WI38 (cell line): ENCODE measurements around the gene MUC5B.

Experiments used
- H3K4me3 ChIP-seq: 2 replicates; pipeline ENCODE4 v1.5.1; 2011; ENCODE audit warnings: low read depth, mild to moderate bottlenecking, control low read depth, low read length
- TF ChIP-seq, protein P1 (sequence below): IDR thresholded peaks from 2 replicates; pipeline ENCODE4 v1.5.1; 2012; ENCODE audit warnings: low read depth, mild to moderate bottlenecking, control low read depth, low read length

The MUC5B gene

DNA sequence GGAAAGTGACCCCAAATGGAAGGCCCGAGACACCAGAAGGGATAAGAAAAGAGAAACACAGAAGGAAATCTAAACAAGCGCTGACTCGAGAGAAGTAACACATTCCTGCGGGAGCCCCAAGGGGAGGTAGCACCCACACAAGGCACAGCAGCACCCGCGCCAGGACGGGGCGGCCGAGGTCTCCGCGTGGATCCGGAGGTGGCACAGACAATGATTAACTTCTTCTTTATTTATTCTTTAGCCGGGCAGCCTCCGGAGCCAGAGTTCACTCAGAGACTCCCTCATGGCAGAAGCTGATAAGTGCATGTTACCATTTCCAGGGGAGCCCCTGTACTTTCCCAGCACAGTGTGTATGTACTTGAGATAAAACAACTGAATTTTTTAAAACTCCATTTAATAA, 81.5 kb downstream of the MUC5B start:
- TF ChIP-seq, protein P1, sequence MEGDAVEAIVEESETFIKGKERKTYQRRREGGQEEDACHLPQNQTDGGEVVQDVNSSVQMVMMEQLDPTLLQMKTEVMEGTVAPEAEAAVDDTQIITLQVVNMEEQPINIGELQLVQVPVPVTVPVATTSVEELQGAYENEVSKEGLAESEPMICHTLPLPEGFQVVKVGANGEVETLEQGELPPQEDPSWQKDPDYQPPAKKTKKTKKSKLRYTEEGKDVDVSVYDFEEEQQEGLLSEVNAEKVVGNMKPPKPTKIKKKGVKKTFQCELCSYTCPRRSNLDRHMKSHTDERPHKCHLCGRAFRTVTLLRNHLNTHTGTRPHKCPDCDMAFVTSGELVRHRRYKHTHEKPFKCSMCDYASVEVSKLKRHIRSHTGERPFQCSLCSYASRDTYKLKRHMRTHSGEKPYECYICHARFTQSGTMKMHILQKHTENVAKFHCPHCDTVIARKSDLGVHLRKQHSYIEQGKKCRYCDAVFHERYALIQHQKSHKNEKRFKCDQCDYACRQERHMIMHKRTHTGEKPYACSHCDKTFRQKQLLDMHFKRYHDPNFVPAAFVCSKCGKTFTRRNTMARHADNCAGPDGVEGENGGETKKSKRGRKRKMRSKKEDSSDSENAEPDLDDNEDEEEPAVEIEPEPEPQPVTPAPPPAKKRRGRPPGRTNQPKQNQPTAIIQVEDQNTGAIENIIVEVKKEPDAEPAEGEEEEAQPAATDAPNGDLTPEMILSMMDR = no peak
- H3K4me3 ChIP-seq = no peak overlapping the region

DNA sequence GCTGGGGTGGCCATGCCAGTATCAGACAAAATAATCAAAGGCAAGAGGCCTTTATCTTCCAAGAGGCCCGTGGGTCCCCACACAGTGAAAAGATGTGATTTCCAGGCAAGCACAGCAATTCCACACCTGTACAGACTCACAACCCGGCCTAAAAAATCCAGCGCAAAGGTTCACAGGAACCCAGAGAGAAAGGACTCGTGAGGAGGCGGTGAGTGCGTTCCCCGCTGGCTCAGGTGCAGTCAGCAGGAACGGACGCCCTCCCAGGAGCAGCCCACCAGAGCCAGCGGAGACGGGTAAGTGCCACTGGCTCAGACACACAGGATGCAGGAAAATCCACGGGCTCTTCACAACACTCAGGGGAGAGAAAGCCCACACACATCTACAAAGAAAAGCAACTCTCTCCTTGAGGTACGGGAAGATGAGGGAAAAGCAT, 82.2 kb downstream of the MUC5B start:
- TF ChIP-seq, protein P1 = no peak
- H3K4me3 ChIP-seq = no peak overlapping the region

DNA sequence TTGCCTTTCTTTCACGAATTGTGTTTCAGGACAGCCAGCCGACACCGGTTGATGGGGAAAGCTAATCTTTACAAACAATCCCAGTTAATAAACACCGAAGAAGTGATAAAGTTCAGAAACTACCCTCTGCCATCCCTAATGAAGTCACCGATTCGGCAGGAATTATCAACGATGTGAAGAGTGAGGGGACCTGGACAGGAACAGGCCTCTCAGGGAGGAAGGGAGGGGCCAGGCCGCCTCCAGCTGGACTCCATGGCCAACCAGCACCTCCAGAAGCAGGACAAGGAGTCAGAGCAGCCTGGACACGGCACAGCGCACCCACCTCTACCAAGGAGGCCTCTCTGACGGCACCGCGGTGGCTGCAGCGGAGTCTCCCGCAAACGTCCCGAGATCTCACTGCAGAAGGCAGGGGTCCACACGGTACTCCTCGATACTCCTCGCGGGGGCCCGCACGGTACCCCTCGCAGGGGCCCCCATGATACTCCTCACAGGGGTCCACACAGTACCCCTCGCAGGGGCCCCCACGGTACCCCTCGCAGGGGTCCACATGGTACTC, 82.7 kb downstream of the MUC5B start:
- TF ChIP-seq, protein P1 = no peak
- H3K4me3 ChIP-seq = no peak overlapping the region

DNA sequence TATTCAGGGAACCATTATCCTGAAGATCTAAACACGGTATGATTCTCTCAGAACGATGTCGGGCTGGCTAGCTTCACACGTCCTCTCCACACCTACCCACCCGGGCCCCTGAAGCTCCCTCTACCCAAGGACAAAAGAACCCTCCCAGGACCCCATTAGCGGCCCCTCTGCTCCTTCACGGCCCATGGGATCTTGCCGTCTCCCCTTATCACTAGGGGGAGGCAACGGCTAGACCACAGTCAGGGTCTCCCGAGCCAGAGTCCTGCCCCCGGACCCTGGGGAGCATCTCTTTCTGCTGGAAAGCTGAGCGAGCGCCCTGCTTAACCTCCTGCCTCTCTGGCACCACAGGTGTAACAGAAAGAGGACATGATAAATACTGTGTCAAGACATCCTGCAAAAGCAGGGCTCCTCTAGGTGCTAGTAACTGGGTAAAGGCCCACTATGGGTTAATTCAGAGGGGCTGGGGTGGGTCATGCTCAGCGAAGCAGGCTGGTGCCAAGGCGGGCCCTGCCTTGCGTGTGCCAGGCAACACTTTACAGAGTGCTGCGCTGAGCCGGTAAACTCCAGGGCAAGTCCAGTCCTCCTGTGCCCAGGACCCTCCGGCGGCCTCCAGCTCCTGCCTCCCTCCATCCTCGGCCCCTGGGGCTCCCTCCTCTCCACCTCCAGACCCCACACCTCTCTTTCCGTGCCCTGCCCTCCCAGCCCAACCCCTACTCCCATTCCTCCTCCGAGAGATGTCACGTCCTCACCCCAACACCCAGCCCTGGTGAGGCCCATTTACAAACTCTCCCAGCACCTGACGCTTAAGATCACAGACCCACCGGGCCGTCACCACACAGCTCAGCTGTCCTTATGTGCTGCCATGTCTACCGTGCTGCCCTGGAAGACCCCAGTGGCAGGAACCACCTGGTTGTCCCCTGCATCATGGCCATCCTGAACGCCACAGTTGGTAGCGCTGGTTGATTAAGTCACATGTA, 83.6 kb downstream of the MUC5B start:
- H3K4me3 ChIP-seq = no peak overlapping the region
- TF ChIP-seq, protein P1 = no peak

DNA sequence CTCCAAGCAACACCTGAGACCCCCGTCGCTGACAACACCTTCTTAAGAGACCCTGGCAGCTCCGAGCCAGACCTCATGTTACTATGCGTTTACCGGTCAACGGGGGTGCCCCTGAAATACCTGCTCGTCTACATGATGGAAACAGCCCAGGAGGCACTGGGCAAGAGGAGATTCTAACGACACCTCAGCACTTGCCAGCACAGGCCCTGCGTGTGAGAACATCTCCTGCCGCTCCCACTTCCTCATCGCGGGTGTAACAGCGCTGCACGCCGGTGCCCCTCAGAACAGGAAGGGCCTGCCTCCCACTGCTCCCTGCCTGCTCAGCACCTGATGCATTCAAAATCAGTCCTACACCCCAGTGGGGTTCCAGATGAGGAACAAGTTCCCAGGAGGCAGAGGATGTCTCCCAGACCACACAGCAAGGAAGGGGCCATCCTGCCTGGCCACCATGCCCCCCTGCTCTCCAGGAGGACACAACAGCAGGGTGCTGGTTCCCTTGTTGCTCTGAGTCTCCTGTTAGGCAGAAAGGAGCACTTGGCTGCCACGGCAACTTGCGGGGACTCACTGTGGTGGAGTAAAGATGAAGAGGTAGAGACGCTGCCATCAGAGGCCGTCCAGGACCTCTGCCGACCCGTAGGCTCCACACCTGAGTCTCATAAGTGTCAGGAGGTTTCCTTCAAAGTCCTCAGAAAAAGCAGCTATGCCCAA, 84.5 kb downstream of the MUC5B start:
- TF ChIP-seq, protein P1 = no peak
- no peak overlapping the region for H3K4me3 ChIP-seq

DNA sequence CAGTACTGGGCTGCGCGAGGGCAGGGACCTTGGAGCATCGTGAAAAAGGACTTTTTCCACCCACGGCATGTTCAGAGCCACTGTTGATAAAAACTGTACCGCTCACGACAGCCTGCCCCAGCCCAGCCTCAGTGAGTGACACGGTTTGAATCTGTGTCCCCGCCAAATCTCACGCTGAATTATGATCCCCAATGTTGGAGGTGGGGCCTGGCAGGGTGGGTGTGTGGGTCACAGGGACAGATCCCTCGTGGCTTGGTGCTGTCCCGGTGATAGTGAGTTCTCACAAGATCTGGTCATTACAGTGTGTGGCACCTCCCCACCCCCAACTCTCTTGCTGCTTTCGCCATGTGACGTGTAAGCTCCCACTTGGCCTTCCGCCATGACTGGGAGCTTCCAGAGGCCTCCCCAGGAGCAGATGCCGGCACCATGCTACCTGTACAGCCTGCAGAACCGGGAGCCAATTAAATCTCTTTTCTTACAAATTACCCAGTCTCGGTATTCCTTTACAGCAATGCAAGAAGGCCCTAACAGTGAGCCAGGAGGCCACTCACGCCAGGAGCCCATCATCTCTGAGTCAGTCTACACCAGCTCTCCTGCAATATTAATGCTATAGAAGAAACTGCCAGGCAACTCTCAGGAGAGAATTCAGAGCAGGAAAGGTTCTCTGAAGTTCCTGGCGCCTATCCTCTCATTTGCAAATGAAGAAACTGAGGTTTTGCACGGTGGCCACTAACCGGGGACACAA, 85.3 kb downstream of the MUC5B start:
- TF ChIP-seq, protein P1 = no peak
- peak overlapping the region; percentile 75 for H3K4me3 ChIP-seq
